Measurements from ENCODE around the gene PTN. TPM values are rescaled to one million over a fixed set of nuclear protein-coding genes. Genes with fewer than 3 reads are reported as not detected.

PTN gene
- polyA plus RNA-seq, 3 donors = not detected

- no peaks in the 10 kb centered on the region for H3K36me3 ChIP-seq (replicated peaks in 1 of 2; ENCODE audit: control insufficient read depth in 1 of 2, insufficient read depth in 2 of 2, low read length in 2 of 2)
- H3K27ac Mint-ChIP-seq = no peak overlapping the region
- no peaks in the 10 kb centered on the region for H3K36me3 Mint-ChIP-seq
Observed at GRCh38 chr7:137328373-137329120, 15.0 kb downstream of the PTN start.

GRCh38 chr7:137325927-137326326 lies 17.6 kb downstream of the PTN start:
- peaks cover 0 to 2% (median 0%) of the 10 kb centered on the region in 3 donors for H3K27me3 Mint-ChIP-seq (ENCODE audit: low read depth in 3 of 3)
- H3K9me3 Mint-ChIP-seq = peaks cover 0 to 14% (median 2%) of the 10 kb centered on the region in 7 donors
- Histone ChIP-seq H2AFZ (ENCODE audit: insufficient read depth, low read depth, low read length, poor library complexity, severe bottlenecking) (no peak overlapping the region), H3K9me3 (replicated peaks in 1 of 2; ENCODE audit: control insufficient read depth in 1 of 2, insufficient read depth in 1 of 2, low read length in 2 of 2) (peaks cover 0 to 2% of the 10 kb centered on the region in 2 donors), H3K4me3 (replicated peaks in 1 of 3; ENCODE audit: low read depth in 2 of 3, low read length in 3 of 3) (no peak overlapping the region), H3K9ac (ENCODE audit: insufficient read depth, low read length, poor library complexity, severe bottlenecking) (no peak overlapping the region), H3K27ac (ENCODE audit: low read depth in 1 of 2, low read length in 2 of 2) (no peak overlapping the region), H4K20me1 (ENCODE audit: insufficient read depth, low read length) (no peaks in the 10 kb centered on the region), H3K79me2 (ENCODE audit: insufficient read depth, low read length) (no peaks in the 10 kb centered on the region), H3K4me2 (replicated peaks; ENCODE audit: extremely low read depth, low read length, poor library complexity, severe bottlenecking) (no peak overlapping the region), H3K27me3 (ENCODE audit: control insufficient read depth in 2 of 2, insufficient read depth in 2 of 2, low read length in 2 of 2) (no peaks in the 10 kb centered on the region), H3K36me3 (replicated peaks in 1 of 2; ENCODE audit: control insufficient read depth in 1 of 2, insufficient read depth in 2 of 2, low read length in 2 of 2) (no peaks in the 10 kb centered on the region), H3K4me1 (ENCODE audit: control insufficient read depth in 1 of 2, insufficient read depth in 2 of 2, low read length in 2 of 2) (no peaks in the 10 kb centered on the region)
- 92% methylated on average over 1 of the region's 2 CpGs for WGBS (ENCODE audit: insufficient coverage)
- TF ChIP-seq CTCF (IDR thresholded peaks at IDR 0.05) = no peak
- no peak for DNase-seq
- no peaks in the 10 kb centered on the region for H3K4me1 Mint-ChIP-seq
- no peaks in the 10 kb centered on the region for H3K36me3 Mint-ChIP-seq
- intact Hi-C loops (cut with micrococcal nuclease) = no loop called here
- no peak overlapping the region for H3K27ac Mint-ChIP-seq
- H3K4me3 Mint-ChIP-seq = no peak overlapping the region

More at GRCh38 chr7:137328373-137329120, 15.0 kb downstream of the PTN start:
- no CpG with 5 or more reads among the region's 5 CpGs for WGBS (ENCODE audit: insufficient coverage)
- H3K4me2 ChIP-seq (replicated peaks; ENCODE audit: extremely low read depth, low read length, poor library complexity, severe bottlenecking) = no peak overlapping the region
- no peaks in the 10 kb centered on the region for H3K27me3 ChIP-seq (ENCODE audit: control insufficient read depth in 2 of 2, insufficient read depth in 2 of 2, low read length in 2 of 2)
- peaks cover 0 to 2% (median 0%) of the 10 kb centered on the region in 3 donors for H3K27me3 Mint-ChIP-seq (ENCODE audit: low read depth in 3 of 3)
- H3K4me3 ChIP-seq (replicated peaks in 1 of 3; ENCODE audit: low read depth in 2 of 3, low read length in 3 of 3) = no peak overlapping the region
- TF ChIP-seq CTCF (IDR thresholded peaks at IDR 0.05) = no peak
- no peak for DNase-seq
- no peaks in the 10 kb centered on the region for H3K79me2 ChIP-seq (ENCODE audit: insufficient read depth, low read length)
- no peak overlapping the region for H3K4me3 Mint-ChIP-seq
- peaks cover 0 to 26% (median 7%) of the 10 kb centered on the region in 7 donors for H3K9me3 Mint-ChIP-seq
- peaks cover 4 to 7% of the 10 kb centered on the region in 2 donors for H3K9me3 ChIP-seq (replicated peaks in 1 of 2; ENCODE audit: control insufficient read depth in 1 of 2, insufficient read depth in 1 of 2, low read length in 2 of 2)
- H3K9ac ChIP-seq (ENCODE audit: insufficient read depth, low read length, poor library complexity, severe bottlenecking) = no peak overlapping the region
- no peaks in the 10 kb centered on the region for H4K20me1 ChIP-seq (ENCODE audit: insufficient read depth, low read length)
- intact Hi-C loops (cut with micrococcal nuclease) = no loop called here
- no peaks in the 10 kb centered on the region for H3K4me1 Mint-ChIP-seq
- no peak overlapping the region for H2AFZ ChIP-seq (ENCODE audit: insufficient read depth, low read depth, low read length, poor library complexity, severe bottlenecking)
- no peak overlapping the region for H3K27ac ChIP-seq (ENCODE audit: low read depth in 1 of 2, low read length in 2 of 2)
- no peaks in the 10 kb centered on the region for H3K4me1 ChIP-seq (ENCODE audit: control insufficient read depth in 1 of 2, insufficient read depth in 2 of 2, low read length in 2 of 2)

Measured in CD14-positive monocyte (primary cell).